T-helper 2 cell treated with Interferon-gamma antibody and Interleukin-4, amounts not matched to agents 5 μg/mL and 100 μg/mL, for 36 hours (primary cell): ENCODE results near the gene YARS1.
"Not testable (repeated sequence)": the region's sequence is repeated elsewhere in the genome, so short reads cannot be mapped to it uniquely, and the experiment has no call there.

Source experiments
- DNase-seq: peaks from one replicate; pipeline ENCODE4 v3.0.0; 2021; ENCODE audit warnings: low spot score
- H3K27ac Mint-ChIP-seq: one replicate; pipeline ENCODE4 v1.8.0; 2021; ENCODE audit warnings: mild to moderate bottlenecking, mixed read lengths
- H3K27me3 Mint-ChIP-seq: one replicate; pipeline ENCODE4 v1.8.0; 2021; ENCODE audit warnings: low read depth, mixed read lengths
- H3K36me3 Mint-ChIP-seq: one replicate; pipeline ENCODE4 v1.8.0; 2021; ENCODE audit warnings: low read depth, mixed read lengths
- H3K4me1 Mint-ChIP-seq: one replicate; pipeline ENCODE4 v1.8.0; 2021; ENCODE audit warnings: low read depth, mixed read lengths
- H3K4me3 Mint-ChIP-seq: one replicate; pipeline ENCODE4 v1.8.0; 2022; ENCODE audit warnings: mild to moderate bottlenecking, moderate library complexity, mixed read lengths
- H3K9me3 Mint-ChIP-seq: one replicate; pipeline ENCODE4 v1.8.0; 2021; ENCODE audit warnings: mixed read lengths

The YARS1 gene

DNA sequence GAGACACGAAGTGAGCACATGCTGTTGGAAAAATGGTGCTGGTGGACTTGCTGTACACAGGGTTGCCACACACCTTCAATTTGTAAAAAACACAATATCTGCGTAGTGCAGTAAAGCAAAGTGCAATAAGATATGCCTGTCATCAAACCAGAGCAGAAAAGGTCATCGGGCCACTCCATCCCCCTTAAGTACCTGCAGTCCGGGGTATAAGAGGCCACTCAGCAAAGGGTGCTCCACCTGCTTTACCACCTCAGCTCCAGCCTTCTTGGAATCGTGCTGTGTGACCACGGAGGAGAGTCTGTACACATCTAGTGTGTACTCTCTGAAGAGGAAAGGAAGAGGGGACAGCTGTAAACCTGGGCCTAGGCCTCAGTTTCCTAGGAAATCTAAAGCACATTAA, 10.9 kb downstream of the YARS1 start:
- no peaks in the 10 kb centered on the region for H3K27me3 Mint-ChIP-seq
- no peak overlapping the region for H3K27ac Mint-ChIP-seq
- no peak overlapping the region for H3K4me3 Mint-ChIP-seq
- no peak for DNase-seq
- peaks cover 61% of the 10 kb centered on the region for H3K36me3 Mint-ChIP-seq
- H3K4me1 Mint-ChIP-seq = peaks cover 18% of the 10 kb centered on the region
- no peaks in the 10 kb centered on the region for H3K9me3 Mint-ChIP-seq

DNA sequence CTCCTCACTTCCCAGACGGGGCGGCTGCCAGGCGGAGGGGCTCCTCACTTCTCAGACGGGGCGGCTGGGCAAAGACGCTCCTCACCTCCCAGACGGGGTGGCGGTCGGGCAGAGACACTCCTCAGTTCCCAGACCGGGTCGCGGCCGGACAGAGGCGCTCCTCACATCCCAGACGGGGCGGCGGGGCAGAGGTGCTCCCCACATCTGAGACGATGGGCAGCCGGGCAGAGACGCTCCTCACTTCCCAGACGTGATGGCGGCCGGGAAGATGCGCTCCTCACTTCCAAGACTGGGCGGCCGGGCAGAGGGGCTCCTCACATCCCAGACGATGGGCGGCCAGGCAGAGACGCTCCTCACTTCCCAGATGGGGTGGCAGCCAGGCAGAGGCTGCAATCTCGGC, 12.7 kb downstream of the YARS1 start:
- Mint-ChIP-seq H3K36me3 (peaks cover 57% of the 10 kb centered on the region), H3K4me1 (peaks cover 22% of the 10 kb centered on the region)
- not testable (repeated sequence) for H3K27me3 Mint-ChIP-seq, DNase-seq, H3K9me3 Mint-ChIP-seq, H3K27ac Mint-ChIP-seq, H3K4me3 Mint-ChIP-seq

DNA sequence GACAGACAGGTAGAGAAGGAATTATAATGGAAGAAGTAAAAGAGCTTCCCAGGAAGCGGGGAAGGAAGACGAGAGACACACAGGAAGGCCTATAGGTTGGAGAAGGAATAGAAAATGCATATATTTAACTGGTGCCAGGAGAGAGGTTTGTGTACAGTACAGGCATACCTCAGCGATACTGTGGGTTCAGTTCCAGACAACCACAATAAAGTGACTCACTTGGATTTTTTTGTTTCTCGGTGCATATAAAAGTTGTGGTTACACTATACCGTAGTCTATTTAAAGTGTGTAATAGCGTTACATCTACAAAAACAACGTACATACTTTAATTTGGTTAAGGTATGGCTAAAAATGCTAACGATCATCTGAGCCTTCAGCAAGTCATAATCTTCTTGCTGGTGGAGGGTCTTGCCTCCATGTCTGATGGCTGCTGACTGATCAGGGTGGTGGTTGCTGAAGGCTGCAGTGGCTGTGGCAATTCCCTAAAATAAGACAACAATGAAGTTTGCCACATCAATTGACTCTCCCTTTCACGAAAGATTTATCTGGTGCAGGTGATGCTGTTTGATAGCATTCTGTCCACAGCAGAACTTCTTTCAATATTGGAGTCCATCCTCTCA, 16.0 kb downstream of the YARS1 start:
- Mint-ChIP-seq H3K4me3 (peak overlapping the region; percentile 73), H3K27me3 (no peaks in the 10 kb centered on the region), H3K36me3 (peaks cover 59% of the 10 kb centered on the region), H3K27ac (peak overlapping the region; percentile 88), H3K4me1 (peaks cover 40% of the 10 kb centered on the region), H3K9me3 (no peaks in the 10 kb centered on the region)
- peak; percentile 49 for DNase-seq

DNA sequence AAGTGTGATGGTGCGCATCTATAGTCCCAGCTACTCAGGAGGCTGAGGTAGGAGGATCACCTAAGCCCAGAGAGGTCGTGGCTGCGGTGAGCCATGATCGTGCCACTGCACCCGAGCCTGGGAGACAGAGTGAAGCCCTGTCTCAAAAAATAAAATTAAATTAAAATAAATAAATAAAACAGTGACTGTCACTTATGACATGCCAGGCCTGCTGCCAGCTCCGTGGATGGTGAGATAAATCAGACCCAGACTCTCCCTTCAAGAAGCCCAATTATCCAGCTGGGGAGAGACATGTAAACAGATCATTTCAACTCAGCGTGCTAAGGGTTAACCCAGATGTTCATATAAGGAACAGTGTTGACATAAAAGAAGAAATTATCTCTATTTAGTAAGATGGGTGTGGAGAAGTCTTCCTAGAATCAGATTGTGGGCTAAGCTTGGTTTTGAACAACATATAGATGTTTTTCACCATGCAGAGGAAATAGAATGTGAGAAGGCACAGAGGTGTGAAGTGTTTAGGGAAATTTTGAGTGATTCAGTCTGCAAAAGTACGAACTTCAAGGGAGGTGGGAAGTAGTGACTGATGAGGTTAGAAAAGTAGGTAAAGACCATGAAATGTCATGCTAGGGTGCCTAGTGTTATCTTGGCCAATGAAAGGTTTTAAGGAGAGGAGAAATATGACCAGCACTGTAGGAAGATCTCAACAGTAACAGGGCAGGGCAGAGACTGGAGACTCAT, 18.3 kb downstream of the YARS1 start:
- H3K36me3 Mint-ChIP-seq = peaks cover 52% of the 10 kb centered on the region
- peak overlapping the region; percentile 52 for H3K4me3 Mint-ChIP-seq
- no peaks in the 10 kb centered on the region for H3K9me3 Mint-ChIP-seq
- no peaks in the 10 kb centered on the region for H3K27me3 Mint-ChIP-seq
- peak; percentile 55 for DNase-seq
- H3K4me1 Mint-ChIP-seq = peaks cover 41% of the 10 kb centered on the region
- peak overlapping the region; percentile 85 for H3K27ac Mint-ChIP-seq

DNA sequence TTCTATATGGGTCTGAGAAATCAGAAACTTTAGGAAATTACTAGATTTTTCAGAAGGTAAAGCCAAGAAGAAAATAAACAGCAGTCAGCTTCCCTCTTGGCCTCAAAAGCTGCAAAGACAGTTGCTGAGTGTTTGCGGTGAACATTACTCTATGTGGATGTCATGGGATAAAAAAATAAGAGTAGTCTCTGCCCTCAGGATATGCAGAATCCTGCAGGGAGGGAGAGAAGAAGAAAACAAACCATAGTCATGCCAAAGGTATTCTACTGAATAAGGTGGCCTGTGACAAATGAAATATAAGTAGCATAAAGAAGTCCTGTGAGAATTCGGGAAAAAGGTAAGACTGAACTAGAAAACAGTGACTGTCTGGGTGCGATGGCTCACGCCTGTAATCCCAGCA, 19.0 kb downstream of the YARS1 start:
- no peaks in the 10 kb centered on the region for H3K27me3 Mint-ChIP-seq
- no peaks in the 10 kb centered on the region for H3K9me3 Mint-ChIP-seq
- peak overlapping the region; percentile 35 for H3K4me3 Mint-ChIP-seq
- H3K4me1 Mint-ChIP-seq = peaks cover 44% of the 10 kb centered on the region
- peaks cover 52% of the 10 kb centered on the region for H3K36me3 Mint-ChIP-seq
- H3K27ac Mint-ChIP-seq = peak overlapping the region; percentile 43
- DNase-seq = no peak

DNA sequence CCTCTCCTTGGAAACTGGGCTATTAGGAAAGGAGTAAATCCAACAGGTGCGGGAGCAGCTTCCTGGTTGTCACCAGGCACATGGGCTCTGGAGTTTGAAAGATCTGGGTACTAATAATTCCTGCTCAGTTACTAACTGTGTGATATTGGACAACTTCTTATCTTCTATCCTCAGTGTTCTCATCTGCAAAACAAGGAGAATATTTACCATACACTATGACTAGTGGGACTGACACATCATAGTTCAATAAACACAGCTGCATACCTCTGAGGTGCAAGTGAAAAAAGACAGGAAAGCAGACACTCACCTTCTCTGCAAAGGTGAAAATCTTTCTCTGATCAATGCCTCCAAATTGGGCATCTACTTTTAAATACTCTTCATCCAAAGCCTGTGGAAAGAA, 19.7 kb downstream of the YARS1 start:
- Mint-ChIP-seq H3K27me3 (no peaks in the 10 kb centered on the region), H3K36me3 (peaks cover 56% of the 10 kb centered on the region), H3K4me3 (no peak overlapping the region), H3K9me3 (no peaks in the 10 kb centered on the region), H3K4me1 (peaks cover 43% of the 10 kb centered on the region), H3K27ac (peak overlapping the region; percentile 56)
- DNase-seq = no peak

DNA sequence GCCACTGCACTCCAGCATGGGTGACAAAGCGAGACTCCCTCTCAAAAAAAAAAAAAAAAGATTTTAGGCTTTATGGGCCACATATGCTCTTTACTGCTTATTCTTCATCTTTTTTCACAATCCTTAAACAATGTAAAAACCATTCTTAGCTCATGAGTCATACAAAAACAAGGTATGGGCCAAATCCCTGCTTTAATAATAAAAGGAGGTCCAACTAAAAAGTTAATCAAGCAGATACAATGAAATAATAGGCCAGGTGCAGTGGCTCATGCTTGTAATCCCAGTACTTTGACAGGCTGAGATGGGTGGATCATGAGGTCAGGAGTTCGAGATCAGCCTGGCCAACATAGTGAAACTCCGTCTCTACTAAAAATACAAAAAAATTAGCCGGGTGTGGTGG, 21.4 kb downstream of the YARS1 start:
- H3K9me3 Mint-ChIP-seq, DNase-seq, H3K27me3 Mint-ChIP-seq, H3K27ac Mint-ChIP-seq, H3K4me3 Mint-ChIP-seq: not testable (repeated sequence)
- Mint-ChIP-seq H3K36me3 (peaks cover 55% of the 10 kb centered on the region), H3K4me1 (peaks cover 31% of the 10 kb centered on the region)

DNA sequence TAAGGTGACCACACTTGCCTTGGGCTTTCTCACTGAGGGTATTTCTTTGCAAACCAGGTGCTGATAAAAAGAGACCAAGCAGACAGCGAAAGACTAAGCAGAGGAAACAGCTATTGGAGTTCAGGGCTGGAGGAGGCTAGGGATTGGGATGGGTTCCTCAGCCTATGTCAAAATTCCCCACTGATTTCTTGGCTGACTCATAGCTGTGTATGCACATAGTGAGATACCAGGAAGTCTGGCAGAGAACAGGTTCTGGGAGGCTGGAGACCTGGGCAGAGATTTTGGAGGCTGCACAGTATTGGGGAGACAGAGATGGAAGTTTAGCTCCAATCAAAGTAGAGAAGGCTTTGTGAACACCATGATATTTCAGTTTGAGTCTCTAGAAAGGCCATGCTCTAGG, 25.3 kb downstream of the YARS1 start:
- DNase-seq = no peak
- Mint-ChIP-seq H3K36me3 (peaks cover 40% of the 10 kb centered on the region), H3K9me3 (no peaks in the 10 kb centered on the region), H3K27ac (no peak overlapping the region), H3K4me1 (peaks cover 8% of the 10 kb centered on the region), H3K27me3 (no peaks in the 10 kb centered on the region), H3K4me3 (no peak overlapping the region)

DNA sequence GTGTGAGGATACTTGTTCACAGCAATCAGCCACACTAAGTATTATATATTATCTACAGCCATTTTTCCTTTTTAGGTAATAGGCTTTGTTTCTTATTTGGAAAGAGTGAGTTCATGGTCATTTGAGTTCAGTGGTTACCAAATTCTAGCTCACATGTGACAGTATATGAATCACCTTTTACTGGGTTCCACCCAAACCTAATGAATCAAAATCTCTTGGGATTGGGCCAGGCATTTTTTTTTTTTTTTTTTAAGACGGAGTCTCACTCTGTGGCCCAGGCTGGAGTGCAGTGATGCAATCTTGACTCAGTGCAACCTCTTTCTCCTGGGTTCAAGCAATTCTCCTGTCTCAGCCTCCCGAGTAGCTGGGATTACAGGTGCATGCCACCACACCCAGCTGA, 27.8 kb downstream of the YARS1 start:
- not testable (repeated sequence) for H3K4me3 Mint-ChIP-seq, DNase-seq, H3K27me3 Mint-ChIP-seq, H3K27ac Mint-ChIP-seq, H3K9me3 Mint-ChIP-seq
- Mint-ChIP-seq H3K36me3 (peaks cover 49% of the 10 kb centered on the region), H3K4me1 (peaks cover 12% of the 10 kb centered on the region)

DNA sequence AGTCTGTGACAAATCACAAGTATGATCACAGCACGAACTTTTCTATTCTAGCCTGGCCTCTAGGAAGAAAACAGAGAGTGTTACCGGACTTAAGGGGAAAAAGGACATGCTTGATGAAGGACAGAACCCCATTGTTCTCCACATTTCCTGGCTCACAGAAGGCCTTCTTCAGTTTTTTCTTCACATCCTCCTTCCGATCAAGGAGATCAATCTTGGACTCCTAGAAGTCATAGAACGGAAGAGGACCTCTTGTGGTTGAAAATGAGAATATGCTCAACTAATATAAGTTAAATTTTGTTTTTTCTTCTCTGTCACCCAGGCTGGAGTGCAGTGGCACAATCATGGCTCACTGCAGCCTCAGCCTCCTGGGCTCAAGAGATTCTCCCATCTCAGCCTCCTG, 30.3 kb downstream of the YARS1 start:
- no peak overlapping the region for H3K27ac Mint-ChIP-seq
- no peak for DNase-seq

DNA sequence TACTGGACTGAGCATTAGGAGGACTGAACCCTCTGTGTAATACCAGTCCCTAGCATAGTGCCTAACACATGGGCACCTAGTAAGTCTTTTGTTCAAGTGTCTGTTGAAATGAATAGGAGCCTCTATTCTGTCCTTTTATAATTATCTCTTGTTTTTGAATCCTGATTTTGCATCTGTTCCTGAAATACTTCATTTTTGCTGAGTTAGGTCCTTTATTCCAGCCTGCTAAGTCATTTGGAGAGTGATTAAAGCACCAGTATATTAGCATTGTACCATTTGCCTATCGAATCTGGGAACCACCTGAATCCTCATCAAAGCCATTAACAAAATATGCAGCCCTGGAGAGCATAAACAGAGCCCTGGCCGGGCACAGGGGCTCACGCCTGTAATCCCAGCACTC, 32.3 kb downstream of the YARS1 start:
- no peak for DNase-seq
- Mint-ChIP-seq H3K4me1 (peaks cover 5% of the 10 kb centered on the region), H3K36me3 (peaks cover 52% of the 10 kb centered on the region), H3K27ac (no peak overlapping the region), H3K27me3 (no peaks in the 10 kb centered on the region), H3K4me3 (no peak overlapping the region), H3K9me3 (no peaks in the 10 kb centered on the region)

More for the DNA sequence above, 30.3 kb downstream of the YARS1 start:
- Mint-ChIP-seq H3K27me3 (no peaks in the 10 kb centered on the region), H3K4me3 (no peak overlapping the region), H3K4me1 (peaks cover 5% of the 10 kb centered on the region), H3K9me3 (no peaks in the 10 kb centered on the region), H3K36me3 (peaks cover 47% of the 10 kb centered on the region)

DNA sequence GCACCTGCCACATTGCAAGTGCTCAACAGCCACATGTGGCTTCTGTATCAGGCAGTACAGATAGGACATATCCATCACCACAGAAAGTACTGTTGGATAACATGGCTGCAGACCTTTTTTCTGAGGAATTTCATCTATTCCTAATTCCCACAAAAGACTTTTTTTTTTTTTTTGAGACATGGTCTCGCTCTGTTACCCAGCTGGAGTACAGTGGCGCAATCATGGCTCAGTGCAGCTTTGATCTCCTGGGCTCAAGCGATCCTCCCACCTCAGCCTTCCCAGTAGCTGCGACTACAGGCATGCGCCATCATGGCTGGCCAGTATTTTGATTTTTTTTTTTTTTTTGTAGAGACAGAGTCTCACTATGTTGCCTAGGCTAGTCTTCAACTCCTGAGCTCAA, 33.3 kb downstream of the YARS1 start:
- Mint-ChIP-seq H3K4me1 (peaks cover 5% of the 10 kb centered on the region), H3K36me3 (peaks cover 56% of the 10 kb centered on the region), H3K27ac (no peak overlapping the region), H3K9me3 (no peaks in the 10 kb centered on the region), H3K4me3 (no peak overlapping the region), H3K27me3 (no peaks in the 10 kb centered on the region)
- DNase-seq = no peak

DNA sequence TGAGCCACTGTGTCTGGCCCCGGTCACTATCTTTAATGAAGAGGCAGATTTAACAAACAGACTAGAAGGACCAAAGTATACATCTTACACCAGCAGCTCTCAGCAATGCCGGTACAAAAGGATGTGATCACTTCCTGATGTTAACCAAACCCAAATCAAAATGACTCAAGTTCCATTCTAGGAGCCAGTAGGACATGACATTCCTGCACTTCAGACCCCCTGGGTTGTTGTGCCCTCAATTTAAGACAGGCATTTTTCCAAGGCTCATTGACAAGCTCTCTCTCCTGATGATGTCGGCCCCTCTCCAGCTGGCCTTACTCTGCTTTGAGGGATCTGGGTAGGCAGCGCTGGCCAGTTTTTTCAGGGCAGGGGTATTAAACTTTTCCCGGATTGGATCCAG, 35.1 kb downstream of the YARS1 start:
- Mint-ChIP-seq H3K4me3 (no peak overlapping the region), H3K27ac (no peak overlapping the region), H3K36me3 (peaks cover 60% of the 10 kb centered on the region), H3K9me3 (no peaks in the 10 kb centered on the region), H3K27me3 (no peaks in the 10 kb centered on the region), H3K4me1 (peaks cover 4% of the 10 kb centered on the region)
- DNase-seq = no peak

DNA sequence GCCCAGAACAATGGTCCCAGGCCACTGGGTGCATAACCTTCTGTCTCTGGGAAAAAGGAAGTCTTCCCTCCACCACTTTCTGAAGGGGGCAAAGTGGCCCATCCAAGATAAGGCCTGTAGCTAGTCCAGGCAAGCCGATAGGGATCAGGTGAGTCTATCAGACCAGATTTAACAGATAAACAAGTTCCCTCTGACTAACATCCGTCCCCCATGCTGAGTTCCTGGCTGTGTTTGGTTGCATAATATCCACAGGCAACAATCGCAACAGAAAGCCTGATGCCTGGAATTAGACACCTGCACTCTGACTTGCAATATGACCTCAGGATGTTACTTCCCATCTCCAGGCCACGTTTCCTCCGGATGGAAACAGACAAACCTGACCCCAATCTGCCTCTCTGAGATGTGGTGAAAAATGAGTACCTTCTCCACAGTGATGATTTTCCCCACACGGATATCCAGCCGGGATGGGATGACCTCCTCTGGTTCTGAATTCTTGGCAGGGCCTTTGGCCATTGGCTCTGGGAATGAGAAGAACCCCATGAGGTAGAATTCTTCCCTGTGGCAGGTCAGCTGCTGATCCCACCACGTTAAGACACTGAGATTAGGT, 36.4 kb downstream of the YARS1 start:
- no peak overlapping the region for H3K4me3 Mint-ChIP-seq
- peaks cover 56% of the 10 kb centered on the region for H3K36me3 Mint-ChIP-seq
- no peak for DNase-seq
- H3K4me1 Mint-ChIP-seq = no peaks in the 10 kb centered on the region
- H3K9me3 Mint-ChIP-seq = no peaks in the 10 kb centered on the region
- H3K27me3 Mint-ChIP-seq = no peaks in the 10 kb centered on the region
- H3K27ac Mint-ChIP-seq = no peak overlapping the region
